Measurements from ENCODE around the gene ATP5ME. TPM values are rescaled to one million over a fixed set of nuclear protein-coding genes. Genes with fewer than 3 reads are reported as not detected.

The ATP5ME gene
- polyA plus RNA-seq, 1 experiment, result 330 TPM

DNA sequence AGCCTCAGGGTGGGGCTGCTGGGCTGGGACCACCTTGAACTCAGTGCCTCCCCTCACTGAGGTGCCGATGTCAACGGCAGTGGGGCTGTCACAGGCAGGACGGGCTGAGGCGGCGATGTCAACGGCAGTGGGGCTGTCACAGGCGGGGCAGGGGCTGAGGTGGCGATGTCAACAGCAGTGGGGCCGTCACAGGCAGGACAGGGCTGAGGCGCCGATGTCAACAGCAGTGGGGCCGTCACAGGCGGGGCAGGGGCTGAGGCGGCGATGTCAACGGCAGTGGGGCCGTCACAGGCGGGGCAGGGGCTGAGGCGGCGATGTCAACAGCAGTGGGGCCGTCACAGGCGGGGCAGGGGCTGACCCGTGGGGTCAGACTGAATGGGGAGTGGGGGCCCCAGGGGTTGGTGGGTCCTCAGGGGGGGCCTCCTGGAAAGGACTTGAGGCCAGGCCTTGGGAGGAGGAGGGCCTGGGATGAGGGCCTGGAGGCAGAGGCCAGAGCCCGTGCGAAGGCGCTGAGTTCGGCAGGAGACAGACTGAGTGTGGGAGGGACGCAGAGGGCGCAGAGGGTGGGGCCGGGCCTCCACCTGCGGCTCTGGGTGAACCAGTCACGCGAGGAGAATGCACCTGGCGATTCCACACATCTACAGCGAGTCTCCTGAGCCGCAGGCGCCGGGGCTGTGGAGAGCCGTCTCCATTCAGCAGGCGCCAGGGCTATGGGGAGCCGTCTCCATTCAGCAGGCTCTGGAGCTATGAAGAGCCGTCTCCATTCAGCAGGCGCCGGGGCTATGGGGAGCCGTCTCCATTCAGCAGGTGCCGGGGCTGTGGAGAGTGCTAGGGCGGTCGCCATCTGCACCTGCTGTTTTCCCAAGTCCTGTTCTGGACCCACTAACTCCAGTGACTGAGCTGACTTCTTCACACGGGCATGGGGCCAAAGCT is 22.9 kb downstream of the ATP5ME start:
- H3K36me3 ChIP-seq (ENCODE audit: control insufficient read depth, insufficient read depth, low read length), result no peaks in the 10 kb centered on the region
- H3K4me3 ChIP-seq (ENCODE audit: low read depth, low read length), result no peak overlapping the region
- DNase-seq (ENCODE audit: low read depth), result no peak
- TF ChIP-seq, protein P1, sequence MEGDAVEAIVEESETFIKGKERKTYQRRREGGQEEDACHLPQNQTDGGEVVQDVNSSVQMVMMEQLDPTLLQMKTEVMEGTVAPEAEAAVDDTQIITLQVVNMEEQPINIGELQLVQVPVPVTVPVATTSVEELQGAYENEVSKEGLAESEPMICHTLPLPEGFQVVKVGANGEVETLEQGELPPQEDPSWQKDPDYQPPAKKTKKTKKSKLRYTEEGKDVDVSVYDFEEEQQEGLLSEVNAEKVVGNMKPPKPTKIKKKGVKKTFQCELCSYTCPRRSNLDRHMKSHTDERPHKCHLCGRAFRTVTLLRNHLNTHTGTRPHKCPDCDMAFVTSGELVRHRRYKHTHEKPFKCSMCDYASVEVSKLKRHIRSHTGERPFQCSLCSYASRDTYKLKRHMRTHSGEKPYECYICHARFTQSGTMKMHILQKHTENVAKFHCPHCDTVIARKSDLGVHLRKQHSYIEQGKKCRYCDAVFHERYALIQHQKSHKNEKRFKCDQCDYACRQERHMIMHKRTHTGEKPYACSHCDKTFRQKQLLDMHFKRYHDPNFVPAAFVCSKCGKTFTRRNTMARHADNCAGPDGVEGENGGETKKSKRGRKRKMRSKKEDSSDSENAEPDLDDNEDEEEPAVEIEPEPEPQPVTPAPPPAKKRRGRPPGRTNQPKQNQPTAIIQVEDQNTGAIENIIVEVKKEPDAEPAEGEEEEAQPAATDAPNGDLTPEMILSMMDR (IDR thresholded peaks at IDR 0.05; ENCODE audit: insufficient read depth, low read depth, low read length), result no peak
- ChIA-PET POLR2A (no interaction called here), CTCF (no interaction called here)
- no peaks in the 10 kb centered on the region for H3K27me3 ChIP-seq (ENCODE audit: control insufficient read depth, insufficient read depth, low read length)

DNA sequence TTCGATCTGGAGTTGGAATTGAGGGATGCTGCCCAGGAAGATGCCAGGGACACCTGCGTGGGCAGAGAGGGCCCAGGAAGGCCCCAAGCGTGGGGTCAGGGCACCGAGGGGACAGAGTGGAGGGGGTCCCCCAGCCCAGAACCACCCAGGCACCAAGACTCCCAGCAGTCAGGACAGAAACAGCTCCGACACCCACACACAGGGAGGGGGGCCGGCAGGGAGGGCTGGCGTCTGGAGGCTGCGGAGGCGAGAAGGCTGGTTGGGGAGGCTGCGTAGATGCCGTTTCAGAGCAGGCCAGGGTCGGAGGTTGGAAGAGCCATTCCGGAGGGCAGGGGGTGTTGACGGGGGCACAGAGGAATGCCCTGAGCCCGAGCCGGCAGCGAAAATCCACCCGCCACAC is 23.6 kb downstream of the ATP5ME start:
- Histone ChIP-seq H3K4me3 (ENCODE audit: low read depth, low read length) (no peak overlapping the region), H3K36me3 (ENCODE audit: control insufficient read depth, insufficient read depth, low read length) (no peaks in the 10 kb centered on the region), H3K27me3 (ENCODE audit: control insufficient read depth, insufficient read depth, low read length) (no peaks in the 10 kb centered on the region)
- CTCF ChIA-PET, result no interaction called here
- DNase-seq (ENCODE audit: low read depth), result no peak
- TF ChIP-seq, protein P1 (IDR thresholded peaks at IDR 0.05; ENCODE audit: insufficient read depth, low read depth, low read length), result no peak
- POLR2A ChIA-PET, result no interaction called here

DNA sequence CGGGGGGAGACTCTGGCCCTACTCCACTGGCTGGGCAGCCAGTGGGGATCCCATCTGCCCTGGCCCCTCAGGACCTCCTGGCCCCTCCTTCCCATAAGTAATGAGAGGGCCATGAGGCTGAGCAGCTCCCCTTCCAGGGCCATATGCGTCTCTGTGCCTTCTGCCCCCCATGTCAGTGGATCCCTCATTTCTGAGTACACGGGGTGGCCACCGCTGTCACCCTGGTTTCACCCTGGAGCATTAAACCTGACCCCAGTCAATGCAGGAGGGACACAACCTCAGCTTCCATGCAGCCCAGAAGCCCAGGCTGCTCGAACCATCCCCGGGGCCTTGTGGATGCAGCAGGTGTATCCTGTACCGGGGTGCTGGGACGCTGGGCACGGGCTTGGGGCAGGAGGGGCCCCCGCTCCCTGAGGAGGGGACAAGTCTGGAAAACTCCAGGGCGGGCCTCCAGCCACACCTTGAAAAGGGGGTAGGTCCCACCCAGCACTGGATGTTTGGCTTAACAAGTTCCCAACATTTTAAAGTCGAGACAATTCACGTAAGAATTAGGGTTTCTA is 24.2 kb downstream of the ATP5ME start:
- POLR2A ChIA-PET, result no interaction called here
- TF ChIP-seq, protein P1 (IDR thresholded peaks at IDR 0.05; ENCODE audit: insufficient read depth, low read depth, low read length), result no peak
- no peaks in the 10 kb centered on the region for H3K36me3 ChIP-seq (ENCODE audit: control insufficient read depth, insufficient read depth, low read length)
- no peak for DNase-seq (ENCODE audit: low read depth)
- no peaks in the 10 kb centered on the region for H3K27me3 ChIP-seq (ENCODE audit: control insufficient read depth, insufficient read depth, low read length)
- CTCF ChIA-PET, result interaction anchor here (0.9 kb wide), 1 partner anchor 24 kb away, joined by 3 read pairs; the partner anchor contains the start of genes ATP5ME and MYL5
- no peak overlapping the region for H3K4me3 ChIP-seq (ENCODE audit: low read depth, low read length)

DNA sequence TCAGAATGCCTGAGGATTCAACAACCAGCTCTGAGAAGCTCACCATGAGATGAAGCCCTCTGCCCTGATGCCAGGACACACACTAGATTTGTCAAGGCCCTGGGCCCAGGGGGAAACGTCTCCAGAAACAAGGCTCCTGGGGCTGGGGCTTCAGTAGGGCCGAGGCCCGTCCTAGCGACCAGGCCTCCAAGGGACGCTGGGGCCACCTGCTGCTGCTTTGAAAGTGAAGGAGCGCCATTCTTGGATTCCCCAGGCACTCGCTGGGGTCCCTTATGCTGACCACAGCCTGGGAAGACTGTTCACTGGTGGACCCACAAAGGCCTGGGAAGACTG is 24.8 kb downstream of the ATP5ME start:
- Histone ChIP-seq H3K4me3 (ENCODE audit: low read depth, low read length) (no peak overlapping the region), H3K36me3 (ENCODE audit: control insufficient read depth, insufficient read depth, low read length) (no peaks in the 10 kb centered on the region), H3K27me3 (ENCODE audit: control insufficient read depth, insufficient read depth, low read length) (no peaks in the 10 kb centered on the region)
- CTCF ChIA-PET, result interaction anchor here (0.9 kb wide), 1 partner anchor 25 kb away, joined by 3 read pairs; the partner anchor contains the start of genes ATP5ME and MYL5
- DNase-seq (ENCODE audit: low read depth), result no peak
- POLR2A ChIA-PET, result no interaction called here
- TF ChIP-seq, protein P1 (IDR thresholded peaks at IDR 0.05; ENCODE audit: insufficient read depth, low read depth, low read length), result no peak

DNA sequence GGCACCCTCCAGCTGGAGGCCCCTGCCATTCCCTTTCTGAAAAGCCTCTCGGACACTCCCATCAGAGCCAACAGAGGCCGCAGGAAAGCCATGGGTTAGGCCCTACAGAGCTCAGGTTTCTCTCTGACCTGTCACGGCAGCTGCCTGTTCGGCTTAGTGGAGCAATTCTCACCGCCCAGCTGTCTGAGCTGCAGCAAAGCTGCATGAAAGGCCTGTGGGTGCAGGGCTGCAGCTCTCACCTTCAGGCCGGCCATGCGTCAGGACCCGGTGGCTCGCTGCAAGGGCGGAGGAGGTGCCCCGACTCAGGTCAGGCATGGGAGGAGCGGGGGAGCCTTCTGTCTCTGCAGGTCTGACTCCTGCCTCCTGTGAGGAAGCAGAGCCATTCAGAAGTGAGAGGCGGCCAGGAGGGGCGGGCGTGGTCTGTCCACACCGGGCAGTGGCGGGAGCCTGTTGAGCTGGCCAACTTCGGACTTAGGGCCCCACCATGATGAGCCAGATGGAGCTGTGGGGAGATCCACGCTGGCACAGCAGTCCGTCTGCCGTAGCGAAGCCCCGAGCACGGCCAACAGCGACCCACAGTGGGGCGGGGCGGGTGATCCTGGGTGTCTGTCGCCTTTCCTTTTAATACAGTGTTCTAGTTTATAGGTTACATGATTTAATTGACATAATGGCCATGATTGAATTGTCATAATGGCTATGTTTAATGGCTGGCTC is 25.3 kb downstream of the ATP5ME start:
- ChIA-PET CTCF (interaction anchor here (1.3 kb wide), 1 partner anchor 35 kb away, joined by 3 read pairs; no protein-coding TSS in a partner anchor), POLR2A (no interaction called here)
- Histone ChIP-seq H3K4me3 (ENCODE audit: low read depth, low read length) (no peak overlapping the region), H3K27me3 (ENCODE audit: control insufficient read depth, insufficient read depth, low read length) (no peaks in the 10 kb centered on the region), H3K36me3 (ENCODE audit: control insufficient read depth, insufficient read depth, low read length) (no peaks in the 10 kb centered on the region)
- TF ChIP-seq, protein P1 (IDR thresholded peaks at IDR 0.05; ENCODE audit: insufficient read depth, low read depth, low read length), result no peak
- no peak for DNase-seq (ENCODE audit: low read depth)
